ENCODE data around the gene GALNT17.
"Not testable (repeated sequence)": the region's sequence is repeated elsewhere in the genome, so short reads cannot be mapped to it uniquely, and the experiment has no call there.

The GALNT17 gene

DNA sequence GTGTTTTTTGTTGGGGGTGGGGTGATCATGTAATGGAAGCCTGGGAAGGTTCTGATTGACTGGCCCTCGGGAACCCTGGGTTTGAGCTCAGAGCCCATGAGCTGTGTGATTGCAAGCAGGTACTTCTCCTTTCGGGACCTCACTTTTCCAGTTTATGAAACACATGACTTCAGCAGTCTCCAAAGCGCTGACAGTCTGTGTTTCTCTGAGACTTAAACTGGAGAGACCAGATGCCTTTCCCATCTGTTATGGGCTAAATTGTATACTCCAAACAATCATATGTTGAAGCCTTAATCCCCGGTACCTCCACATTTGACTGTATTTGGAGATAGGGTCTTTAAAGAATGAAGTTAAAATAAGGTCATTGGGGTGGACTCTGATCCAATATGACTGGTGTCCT is 493.6 kb downstream of the GALNT17 start:
- peak; percentile 18 for DNase-seq (ENCODE audit: low read depth, low spot score)

DNA sequence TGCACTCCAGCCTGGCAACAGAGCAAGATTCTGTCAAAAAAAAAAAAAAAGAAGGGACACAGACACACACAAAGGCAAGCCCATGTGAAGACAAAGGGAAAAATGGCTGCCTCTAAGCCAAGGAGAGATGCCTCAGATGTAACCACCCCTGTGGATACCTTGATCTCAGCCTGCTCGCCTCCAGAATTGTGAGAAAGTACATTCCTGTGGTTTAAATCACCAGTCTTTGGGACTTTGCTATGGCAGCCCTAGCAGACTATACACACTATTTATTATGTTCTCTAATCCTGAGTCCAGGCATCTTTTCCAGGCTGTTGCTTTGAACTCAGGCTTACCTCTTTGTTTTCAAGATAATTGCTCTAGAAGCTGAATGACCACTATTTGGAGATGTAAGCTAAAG is 494.3 kb downstream of the GALNT17 start:
- peak; percentile 18 for DNase-seq (ENCODE audit: low read depth, low spot score)

DNA sequence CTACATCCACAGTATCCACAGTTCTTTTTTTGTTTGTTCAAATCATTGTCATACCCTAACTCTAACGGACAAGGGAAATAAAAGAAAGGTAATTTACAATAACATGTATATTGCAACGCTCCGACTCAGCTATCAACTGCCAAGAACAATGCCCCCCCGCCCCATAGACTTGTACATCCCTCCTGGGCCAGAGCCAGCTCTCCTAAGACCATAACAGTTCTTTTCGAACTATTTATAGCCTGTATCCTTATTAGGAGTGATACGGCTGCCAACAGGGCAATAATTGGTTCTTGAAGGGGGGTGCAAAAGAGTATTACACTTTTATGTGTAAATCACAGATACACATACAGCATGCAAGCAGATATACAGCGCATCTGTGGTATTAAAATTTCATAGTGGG is 495.7 kb downstream of the GALNT17 start:
- no peak for DNase-seq (ENCODE audit: low read depth, low spot score)

DNA sequence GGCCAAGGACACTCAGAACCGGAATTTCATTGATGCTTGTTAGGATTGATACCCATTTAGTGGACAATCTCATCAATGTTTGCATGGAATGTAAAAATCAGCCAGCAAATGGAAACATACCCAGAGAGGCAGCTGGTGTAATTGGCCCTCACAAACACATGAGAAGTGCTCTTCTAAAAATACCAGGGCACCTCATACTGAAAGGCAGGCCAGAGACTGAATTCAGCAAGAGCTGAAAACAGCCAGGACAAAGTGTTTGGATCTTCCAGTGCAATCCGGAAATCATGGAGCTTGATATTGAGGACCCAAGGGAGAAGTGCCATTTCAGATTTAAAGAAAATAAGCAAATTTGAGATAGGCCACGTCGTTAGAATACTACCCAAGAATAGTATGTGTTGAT is 498.6 kb downstream of the GALNT17 start:
- no peak for DNase-seq (ENCODE audit: low read depth, low spot score)

DNA sequence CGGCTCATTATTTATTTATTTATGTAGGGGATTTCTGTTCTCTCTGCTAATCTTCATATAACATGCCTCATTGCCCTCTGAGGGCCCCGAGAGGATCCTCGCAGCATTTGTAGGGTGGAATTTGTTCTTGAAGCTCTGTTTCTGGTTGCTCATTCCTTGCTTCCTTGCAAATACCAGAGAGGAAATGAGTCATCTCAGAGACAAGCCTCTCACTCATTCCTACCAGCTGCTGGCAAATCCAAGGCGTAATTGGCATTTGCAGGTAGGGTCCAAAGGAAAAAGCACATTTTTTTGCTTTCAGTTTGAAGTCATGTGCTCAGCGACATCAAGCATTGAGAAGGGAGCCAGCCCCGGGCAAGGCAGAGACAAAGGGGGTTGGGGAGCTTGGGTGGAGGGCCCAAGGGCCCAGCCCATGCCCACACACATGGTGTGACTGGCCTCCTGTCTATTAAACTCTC is 501.6 kb downstream of the GALNT17 start:
- peak; percentile 82 for DNase-seq (ENCODE audit: low read depth, low spot score)

DNA sequence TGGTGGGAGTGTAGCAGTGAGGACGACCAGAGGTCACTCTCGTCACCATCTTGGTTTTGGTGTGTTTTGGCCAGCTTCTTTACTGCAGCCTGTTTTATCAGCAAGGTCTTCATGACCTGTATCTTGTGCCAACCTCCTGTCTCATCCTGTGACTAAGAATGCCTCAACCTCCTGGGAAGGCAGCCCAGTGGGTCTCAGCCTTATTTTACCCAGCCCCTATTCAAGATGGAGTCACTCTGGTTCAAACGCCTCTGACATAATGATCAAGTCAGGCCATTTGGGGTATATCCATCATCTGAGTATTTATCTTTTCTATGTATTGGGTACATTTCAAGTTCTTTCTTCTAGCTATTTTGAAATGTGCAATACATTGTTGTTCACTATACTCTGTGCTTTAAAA is 503.9 kb downstream of the GALNT17 start:
- not testable (repeated sequence) for DNase-seq (ENCODE audit: low read depth, low spot score)

DNA sequence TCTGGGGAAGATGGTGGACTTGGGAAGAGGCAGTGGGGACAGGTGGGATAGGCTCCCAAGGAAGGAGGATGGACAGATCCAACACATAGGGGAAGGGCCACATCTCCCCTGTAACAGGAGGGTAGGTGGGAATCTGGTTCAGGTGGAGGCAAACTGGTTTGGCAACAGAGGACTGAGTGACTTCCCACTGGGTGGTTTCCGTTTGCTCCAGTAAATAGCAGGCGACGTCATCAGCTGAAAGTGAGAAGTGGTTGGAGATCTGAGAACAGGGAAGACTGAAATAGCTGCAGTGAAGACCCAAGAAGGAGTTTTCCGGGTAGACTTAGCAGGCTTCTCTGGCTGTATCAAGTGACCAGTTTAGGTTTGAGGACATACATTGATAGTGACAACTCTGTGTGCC is 504.4 kb downstream of the GALNT17 start:
- peak; percentile 82 for DNase-seq (ENCODE audit: low read depth, low spot score)

DNA sequence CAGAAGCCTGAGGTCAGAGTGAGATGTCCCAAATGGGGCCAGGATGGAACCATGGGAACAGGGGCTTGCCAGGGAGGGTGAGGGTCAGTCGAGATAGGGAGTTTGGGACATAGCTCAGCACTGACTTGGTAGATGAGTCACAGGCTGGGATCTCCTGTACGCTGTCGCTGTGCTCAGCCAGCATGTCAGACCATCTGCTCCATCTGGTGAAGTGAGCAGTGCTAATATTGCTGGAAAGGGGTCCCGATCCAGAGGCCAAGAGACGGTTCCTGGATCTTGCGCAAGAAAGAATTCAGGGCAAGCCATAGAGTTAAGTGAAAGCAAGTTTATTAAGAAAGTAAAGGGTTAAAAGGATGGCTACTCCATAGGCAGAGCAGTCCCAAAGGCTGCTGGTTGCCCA is 505.6 kb downstream of the GALNT17 start:
- peak; percentile 18 for DNase-seq (ENCODE audit: low read depth, low spot score)

DNA sequence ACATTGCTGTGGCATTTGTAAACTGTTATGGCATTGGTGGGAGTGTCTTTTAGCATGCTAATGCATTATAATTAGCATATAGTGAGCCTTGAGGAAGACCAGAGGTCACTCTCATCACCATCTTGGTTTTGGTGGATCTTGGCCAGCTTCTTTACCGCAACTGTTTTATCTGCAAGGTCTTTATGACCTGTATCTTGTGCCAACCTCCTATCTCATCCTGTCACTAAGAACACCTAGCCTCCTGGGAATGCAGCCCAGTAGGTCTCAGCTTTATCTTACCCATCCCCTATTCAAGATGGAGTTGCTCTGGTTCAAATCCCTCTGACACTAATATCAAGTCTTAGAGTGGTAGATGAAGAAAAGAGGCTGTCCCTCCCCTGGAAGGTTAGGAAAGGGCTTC is 506.2 kb downstream of the GALNT17 start:
- DNase-seq (ENCODE audit: low read depth, low spot score) = no peak

DNA sequence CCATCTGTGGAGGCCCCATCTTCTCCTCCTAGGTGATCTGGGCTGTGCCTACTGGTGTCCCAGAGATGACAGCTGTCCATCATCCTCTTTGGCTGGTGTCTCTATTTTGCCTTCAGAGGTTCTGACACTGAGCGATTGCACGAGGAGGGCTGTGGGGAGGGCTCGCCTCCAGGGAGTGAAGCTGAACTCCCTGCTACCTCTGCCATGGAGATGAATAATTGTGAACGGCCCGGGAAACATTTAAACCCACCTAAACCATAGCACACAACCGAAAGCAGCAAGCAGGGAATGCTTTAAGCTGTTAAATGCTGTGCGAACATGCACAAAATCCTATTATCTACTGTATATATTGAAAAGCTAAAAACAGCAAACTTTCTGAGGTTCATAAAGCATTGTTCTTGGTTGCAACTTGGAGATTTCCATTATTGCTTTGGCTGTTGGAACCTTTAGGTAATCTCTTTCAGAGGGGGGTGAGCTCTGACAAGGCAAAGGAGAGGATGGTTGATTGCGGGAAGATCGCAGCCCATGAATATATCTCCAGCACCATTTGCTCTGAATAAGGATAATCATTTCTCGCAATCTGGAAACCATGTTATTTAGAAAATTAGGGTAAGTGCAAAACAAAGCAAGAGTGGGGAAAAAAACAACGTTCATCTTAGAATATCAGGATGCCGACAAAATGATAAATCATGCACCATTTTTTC is 507.6 kb downstream of the GALNT17 start:
- DNase-seq (ENCODE audit: low read depth, low spot score) = no peak

DNA sequence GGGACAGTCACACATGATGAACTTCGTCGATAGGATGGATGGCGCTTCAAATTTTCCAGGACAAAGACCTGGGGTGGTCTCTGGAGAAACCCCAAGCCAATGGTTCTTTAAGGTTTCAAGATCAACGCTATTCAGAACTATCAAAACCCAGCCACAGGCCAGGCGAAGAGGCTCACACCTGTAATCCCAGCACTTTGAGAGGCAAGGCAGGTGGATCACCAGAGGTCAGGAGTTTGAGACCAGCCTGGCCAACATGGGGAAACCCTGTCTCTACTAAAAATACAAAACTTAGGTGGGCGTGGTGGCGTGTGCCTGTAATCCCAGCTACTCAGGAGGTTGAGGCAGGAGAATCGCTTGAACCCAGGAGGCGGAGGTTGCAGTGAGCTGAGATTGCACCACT is 511.1 kb downstream of the GALNT17 start:
- not testable (repeated sequence) for DNase-seq (ENCODE audit: low read depth, low spot score)

DNA sequence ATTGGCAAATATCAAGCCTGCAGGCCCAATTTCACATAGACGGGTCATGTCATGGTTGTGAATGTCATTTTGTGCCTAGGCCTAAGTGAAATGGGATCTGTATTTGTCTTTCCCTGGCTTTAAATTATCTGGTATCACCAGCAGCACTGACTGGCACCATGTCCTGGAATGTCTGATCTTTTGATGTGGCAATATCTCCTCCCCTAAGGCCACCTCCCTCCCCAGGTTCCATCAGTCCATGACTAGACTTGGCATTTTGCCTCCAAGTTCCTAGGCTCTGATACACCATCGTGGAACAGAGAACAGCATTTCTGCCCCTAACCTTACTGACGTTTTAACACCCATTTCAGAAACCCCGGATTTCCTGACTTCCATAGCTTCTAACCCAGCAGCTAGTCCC is 513.9 kb downstream of the GALNT17 start:
- DNase-seq (ENCODE audit: low read depth, low spot score) = no peak

DNA sequence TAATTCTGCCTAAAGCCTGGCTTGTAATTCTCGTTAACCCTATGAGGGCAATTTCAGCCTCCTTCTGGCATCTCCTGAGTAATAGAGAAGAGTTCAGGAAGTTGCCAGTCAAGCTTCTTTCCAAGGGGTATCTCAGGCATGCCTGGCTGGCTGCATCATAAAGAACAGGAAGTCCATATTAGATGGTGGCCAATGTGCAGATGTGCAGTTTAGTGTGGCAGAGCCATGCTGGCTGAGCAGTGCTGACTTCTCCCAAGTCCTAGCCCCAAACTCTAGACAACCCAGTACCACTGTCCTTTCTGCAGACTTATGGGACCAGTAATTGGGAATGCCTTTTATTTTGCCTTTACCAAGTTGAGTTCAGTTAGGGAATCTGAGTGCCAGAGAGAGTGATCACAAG is 517.9 kb downstream of the GALNT17 start:
- DNase-seq (ENCODE audit: low read depth, low spot score) = no peak

DNA sequence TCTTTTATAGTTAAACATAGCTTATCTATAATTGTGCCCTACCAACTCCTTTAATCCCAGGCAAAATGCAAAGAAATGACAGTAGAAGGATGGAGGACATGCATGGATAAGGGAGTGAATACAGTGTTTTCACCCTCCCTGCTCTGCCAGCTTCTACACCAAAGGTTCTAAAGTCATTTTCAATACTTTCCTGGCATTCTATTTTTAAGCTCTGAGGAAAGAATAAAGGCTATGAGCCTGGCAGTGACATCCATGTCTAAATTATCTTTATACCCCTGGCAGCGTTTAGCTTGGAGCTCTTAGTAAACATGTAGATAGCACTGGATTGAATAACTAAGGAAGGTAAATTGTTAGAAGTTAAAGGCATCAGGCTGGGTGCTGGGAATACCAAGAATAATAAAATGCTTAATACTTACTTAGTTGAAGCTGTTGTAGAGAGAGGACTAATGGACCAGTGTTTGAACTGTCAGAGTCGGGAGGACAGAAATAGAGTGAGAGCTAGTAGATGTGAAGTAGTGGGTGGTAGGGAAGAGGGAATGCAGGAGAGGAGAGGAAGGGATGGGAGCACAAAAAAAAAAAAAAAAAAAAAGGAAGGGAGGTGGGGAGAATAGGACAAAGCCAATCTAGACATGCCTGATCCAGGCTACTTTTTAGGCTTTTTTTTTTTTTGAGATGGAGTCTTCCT is 518.9 kb downstream of the GALNT17 start:
- no peak for DNase-seq (ENCODE audit: low read depth, low spot score)

DNA sequence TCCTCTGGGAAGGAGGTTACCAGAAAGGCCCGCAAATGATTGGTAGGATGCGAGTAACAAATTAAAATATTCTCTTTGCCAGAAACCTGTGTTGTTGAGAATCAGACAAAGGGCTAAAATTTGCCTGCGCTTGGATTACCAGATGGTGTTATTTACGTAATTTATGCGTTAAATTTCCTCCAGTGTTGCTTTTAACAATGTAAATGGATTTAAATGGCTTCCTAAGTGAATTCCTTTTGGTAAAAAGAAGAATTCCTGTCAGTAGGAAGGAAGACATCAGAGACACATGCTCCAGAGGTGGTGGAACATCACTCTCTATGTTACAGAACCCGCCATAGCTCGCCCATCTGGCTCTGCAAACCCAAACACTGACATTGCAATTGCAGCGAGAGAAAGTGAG is 520.6 kb downstream of the GALNT17 start:
- DNase-seq (ENCODE audit: low read depth, low spot score) = no peak

DNA sequence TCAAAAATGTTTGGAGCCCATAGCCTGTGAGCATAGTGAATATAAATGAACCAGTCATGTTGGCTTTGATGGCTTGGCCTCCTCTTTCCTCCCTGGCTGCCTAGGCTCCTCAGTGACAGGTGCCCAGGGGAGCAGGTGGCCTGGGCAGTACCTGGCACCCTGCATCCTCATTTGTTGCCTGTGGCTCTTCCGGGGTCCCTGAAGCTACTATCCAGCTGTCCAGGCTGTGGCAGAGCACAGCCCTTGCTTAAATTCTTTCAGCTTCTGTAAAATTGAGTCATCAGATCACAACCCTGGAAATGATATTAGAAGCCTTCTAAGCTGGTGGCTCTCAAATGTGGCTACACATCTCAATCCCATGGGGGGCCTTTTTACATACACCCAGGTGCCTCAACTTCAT is 525.4 kb downstream of the GALNT17 start:
- DNase-seq (ENCODE audit: low read depth, low spot score) = no peak

DNA sequence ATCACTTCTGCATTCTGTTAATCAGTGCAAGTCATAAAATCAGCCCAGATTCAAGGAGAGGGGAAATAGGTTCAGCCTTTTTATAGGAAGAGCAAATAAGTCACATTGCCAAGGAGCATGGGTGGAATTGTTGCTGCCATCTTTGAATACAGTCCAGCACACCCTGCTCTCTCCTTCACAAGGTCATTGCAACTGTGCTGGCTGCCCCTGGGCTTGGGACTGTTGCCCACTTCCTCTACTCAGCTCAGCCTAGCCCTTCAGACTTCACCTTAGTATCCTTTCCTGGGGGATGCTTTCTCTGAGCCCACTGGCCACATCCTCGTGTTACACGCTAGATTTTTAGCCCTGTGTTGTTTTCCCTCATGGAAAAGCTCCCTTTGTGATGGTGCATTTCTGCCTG is 527.7 kb downstream of the GALNT17 start:
- DNase-seq (ENCODE audit: low read depth, low spot score) = no peak

DNA sequence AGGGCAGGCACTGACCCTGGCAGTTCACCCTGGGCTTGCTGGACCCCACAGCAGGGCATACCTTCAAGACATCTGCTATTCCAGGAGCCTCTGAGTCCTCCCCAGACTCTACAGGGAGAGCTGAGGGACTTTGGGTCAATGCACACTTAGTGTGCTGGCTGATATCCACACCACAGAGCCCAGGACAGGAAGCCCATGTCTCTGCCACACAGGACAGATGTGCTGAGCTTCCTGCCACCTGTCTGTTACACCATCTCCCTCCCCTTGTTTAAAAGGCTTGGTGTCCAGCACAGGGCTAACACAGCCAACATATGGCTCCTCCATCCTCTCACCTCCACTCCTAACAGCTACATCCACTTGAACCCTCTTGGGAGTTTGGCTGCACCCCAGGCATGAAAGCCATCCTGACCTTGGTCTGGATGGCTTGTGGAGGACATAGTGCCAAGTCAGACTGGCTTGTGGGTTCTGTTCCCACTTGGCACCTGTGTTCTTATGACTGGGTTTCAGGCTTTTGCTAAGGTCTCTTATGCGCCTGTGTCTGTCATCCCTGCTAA is 529.8 kb downstream of the GALNT17 start:
- DNase-seq (ENCODE audit: low read depth, low spot score) = no peak

DNA sequence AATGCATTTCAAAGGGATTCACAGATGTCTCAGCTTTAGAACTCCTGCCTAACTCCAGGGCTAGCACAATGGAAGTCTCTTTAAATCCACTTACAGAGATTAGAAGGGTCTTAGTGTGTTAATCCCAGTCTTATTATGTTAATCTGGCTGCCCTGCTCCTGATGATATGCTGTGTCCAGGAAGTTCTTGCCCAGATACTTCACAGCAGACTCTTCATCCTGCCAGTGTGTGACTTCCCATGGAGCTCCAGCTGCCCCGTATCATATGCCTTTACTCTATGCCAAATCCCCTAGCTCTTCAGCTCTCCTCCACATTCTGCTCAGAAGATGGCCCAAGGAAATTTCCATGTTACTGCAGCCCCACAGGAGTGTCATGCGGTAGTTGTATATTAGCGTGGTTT is 533.8 kb downstream of the GALNT17 start:
- DNase-seq (ENCODE audit: low read depth, low spot score) = no peak

DNA sequence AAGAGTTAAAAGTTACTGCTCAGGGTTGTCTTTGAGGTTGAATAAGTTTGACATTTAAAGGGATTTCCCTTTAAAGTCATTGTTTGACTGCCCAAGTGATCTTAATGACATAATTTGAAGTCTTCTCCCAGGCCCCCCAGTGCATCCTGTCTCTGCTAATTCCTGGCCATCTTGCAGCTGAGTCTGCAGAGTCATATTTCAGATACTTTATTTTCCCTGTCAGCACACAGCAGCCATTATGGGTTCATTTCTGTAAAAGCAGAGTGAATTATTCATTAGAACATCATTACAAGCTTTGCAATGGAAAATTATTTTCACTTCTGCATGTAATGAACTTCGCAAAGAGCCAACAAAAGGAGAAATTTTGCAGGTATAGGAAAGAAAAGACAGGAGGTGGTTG is 536.6 kb downstream of the GALNT17 start:
- no peak for DNase-seq (ENCODE audit: low read depth, low spot score)

DNA sequence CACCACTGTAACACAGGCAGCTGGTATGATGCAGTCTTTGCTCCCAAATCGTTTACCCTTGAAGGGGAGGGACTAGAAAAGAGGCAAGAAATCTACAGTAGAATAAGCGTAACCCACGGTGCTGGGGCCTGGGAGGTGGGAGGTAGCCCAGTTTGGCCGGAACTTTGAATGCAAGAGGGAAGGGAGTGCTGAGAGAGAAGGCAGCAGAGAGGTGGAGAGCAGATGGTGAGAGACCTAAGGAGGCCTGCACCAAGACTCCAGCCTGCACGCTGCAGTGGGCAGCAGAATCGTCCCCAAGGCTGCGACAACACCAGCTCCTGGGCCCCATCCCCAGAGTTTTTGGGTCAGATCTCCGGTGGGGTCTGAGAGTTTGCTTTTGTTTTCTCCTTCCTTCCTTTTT is 547.5 kb downstream of the GALNT17 start:
- DNase-seq (ENCODE audit: low read depth, low spot score) = no peak

DNA sequence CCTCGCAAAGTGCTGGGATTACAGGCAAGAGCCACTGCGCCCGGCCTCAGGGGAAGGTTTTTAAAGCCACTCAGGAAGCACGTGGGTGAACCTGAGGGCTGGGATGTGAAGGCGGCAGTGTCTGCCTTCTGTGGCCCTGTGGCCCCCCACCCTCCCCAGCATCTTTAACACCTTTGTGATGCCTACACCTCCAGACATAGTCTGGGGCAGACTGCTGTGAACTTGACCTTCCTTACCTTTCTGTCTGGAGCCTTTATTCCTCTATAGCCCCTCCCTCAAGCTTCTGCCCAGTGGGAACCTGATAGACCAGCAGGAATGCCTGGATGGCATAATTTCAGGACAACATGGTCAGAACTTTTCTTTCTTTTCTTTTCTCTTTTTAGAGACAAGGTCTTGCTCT is 550.2 kb downstream of the GALNT17 start:
- DNase-seq (ENCODE audit: low read depth, low spot score) = no peak
